ENCODE results near the gene PCIF1. TPM values are rescaled to one million over a fixed set of nuclear protein-coding genes. Genes with fewer than 3 reads are reported as not detected.

PCIF1 gene
- total and polyA plus RNA-seq, 4 donors: 13.0 to 49.9 (median 31.0) TPM

DNA sequence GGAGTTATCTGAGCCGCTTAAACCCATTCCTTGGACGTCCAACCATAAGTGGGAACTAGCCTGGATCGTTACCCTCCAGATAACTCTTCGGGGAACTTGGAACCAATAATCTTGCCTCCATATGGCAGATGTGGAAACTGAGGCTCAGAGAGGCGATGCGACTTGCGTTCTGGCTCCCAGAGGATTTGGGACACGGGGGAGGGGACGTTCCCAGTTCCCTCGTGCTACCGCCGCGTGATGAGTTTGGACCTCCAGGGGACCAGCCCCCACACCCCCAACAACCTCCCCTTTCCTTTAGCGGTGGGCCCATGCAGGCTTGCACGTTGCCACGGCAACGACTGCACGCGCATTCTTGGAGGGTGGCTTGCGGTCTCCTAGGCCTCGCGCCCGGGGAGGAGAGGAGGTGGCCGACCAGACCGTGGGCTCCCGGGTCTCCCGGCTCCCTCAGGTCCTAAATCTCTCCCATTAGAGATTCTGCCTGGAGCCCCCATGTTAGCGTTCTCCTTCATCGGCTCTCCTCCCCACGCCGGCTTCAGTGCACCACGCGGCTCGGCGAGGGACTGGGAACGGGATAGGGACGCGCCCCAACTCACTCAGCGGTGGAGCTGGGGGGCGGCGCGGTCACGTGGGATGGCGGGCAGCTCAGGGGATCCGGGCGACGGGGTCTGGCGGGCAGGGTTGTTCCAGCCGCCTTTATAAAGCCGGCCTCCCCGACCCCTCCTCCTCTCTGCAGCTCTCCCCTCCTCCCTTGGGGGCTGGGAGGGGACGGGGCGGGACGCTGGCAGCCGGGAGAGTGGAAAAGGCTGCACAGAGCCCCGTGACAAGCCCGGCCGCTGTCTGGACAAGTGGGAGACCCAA, 22.8 kb upstream of the PCIF1 start, which contains the start of gene PLTP:
TSS of gene PLTP (minus strand) at position 670 of the 858 bp plus-strand sequence. CDS start 703 bp downstream, outside the sequence.
- peaks cover 37% of the 10 kb centered on the region for H3K4me1 ChIP-seq (ENCODE audit: control insufficient read depth, insufficient read depth, low read length)
- H3K36me3 ChIP-seq (ENCODE audit: control insufficient read depth, insufficient read depth, low read length): peaks cover 24% of the 10 kb centered on the region
- no peaks in the 10 kb centered on the region for H3K9me3 ChIP-seq (ENCODE audit: control insufficient read depth, insufficient read depth, low read length)
- no peaks in the 10 kb centered on the region for H3K27me3 ChIP-seq (ENCODE audit: control insufficient read depth, insufficient read depth, low read length)
- peak within 1 kb of the TSS; percentile 76 for H3K4me3 ChIP-seq (ENCODE audit: low read depth, low read length)
- H3K27ac ChIP-seq (ENCODE audit: low read depth, low read length): peak within 1 kb of the TSS; percentile 94
- DNase-seq (ENCODE audit: low read depth in 4 of 6, low spot score in 6 of 6): peak; percentile 61 to 93 (median 80)
- WGBS (ENCODE audit: insufficient coverage): under 1% methylated on average over 43 of the region's 58 CpGs

DNA sequence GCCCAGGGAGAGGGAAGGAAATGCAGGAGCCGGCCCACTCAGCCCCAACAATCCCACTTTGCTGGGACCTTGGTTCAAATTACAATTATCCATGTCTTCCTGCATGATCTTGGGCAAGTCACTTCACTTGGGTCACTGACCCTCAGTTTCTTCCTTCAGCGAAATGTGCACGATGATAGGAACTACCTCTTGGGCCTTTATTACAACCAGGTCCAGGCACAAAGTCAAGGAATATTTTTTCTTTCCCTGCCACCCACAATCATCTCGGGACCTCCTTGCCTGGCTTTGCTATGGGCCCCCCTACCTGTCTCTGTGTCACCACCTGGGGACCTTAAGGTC, 22.2 kb upstream of the PCIF1 start:
- H3K27ac ChIP-seq (ENCODE audit: low read depth, low read length): peak overlapping the region; percentile 94
- peak overlapping the region; percentile 76 for H3K4me3 ChIP-seq (ENCODE audit: low read depth, low read length)

DNA sequence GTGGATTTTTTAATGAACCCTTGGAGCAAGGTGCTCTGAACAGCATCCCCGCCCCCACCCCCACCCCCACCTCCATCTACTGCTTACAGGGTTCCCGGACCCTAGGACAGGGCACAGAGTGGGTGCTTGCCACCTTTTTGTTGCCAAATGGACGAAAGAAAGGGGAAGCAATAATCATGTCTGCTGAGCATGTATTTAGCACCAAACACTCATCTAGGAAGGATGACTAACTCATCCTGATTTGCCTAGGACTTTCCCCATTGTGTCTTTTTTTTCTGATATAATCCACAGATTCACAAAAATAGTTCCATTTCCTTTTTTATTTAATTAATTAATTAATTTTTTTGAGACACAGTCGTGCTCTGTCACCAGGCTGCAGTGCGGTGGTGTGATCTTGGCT, 21.4 kb upstream of the PCIF1 start:
- Histone ChIP-seq H3K9me3 (ENCODE audit: control insufficient read depth, insufficient read depth, low read length) (no peaks in the 10 kb centered on the region), H3K4me3 (ENCODE audit: low read depth, low read length) (no peak overlapping the region), H3K27ac (ENCODE audit: low read depth, low read length) (no peak overlapping the region), H3K36me3 (ENCODE audit: control insufficient read depth, insufficient read depth, low read length) (peaks cover 12% of the 10 kb centered on the region), H3K27me3 (ENCODE audit: control insufficient read depth, insufficient read depth, low read length) (no peaks in the 10 kb centered on the region), H3K4me1 (ENCODE audit: control insufficient read depth, insufficient read depth, low read length) (peaks cover 37% of the 10 kb centered on the region)
- DNase-seq (ENCODE audit: low read depth in 4 of 6, low spot score in 6 of 6): no peak
- WGBS (ENCODE audit: insufficient coverage): 100% methylated on average over 1 of the region's 5 CpGs

More for the DNA sequence above, 22.2 kb upstream of the PCIF1 start:
- DNase-seq (ENCODE audit: low read depth in 4 of 6, low spot score in 6 of 6): no peak
- H3K27me3 ChIP-seq (ENCODE audit: control insufficient read depth, insufficient read depth, low read length): no peaks in the 10 kb centered on the region
- H3K9me3 ChIP-seq (ENCODE audit: control insufficient read depth, insufficient read depth, low read length): no peaks in the 10 kb centered on the region
- peaks cover 20% of the 10 kb centered on the region for H3K36me3 ChIP-seq (ENCODE audit: control insufficient read depth, insufficient read depth, low read length)
- WGBS (ENCODE audit: insufficient coverage): 11% methylated on average over 4 of the region's 4 CpGs
- peaks cover 37% of the 10 kb centered on the region for H3K4me1 ChIP-seq (ENCODE audit: control insufficient read depth, insufficient read depth, low read length)

DNA sequence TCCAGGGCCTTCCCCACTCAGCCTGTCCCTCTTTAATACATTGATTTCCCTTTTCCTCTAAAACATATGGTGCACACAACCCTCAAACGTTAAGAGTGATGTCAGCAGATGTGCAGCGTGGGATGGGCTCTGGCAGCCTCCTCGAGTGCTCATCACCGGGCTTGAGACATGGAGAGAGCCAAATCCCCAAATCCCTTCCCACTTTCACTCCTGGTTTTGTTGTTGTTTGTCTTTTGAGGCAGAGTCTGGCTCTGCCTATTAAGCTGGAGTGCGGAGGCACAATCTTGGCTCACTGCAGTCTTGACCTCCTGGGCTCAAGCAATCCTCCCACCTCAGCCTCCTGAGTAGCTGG, 16.7 kb upstream of the PCIF1 start:
- no peaks in the 10 kb centered on the region for H3K36me3 ChIP-seq (ENCODE audit: control insufficient read depth, insufficient read depth, low read length)
- peak in 2 of 6 donors; percentile 3 to 41 for DNase-seq (ENCODE audit: low read depth in 4 of 6, low spot score in 6 of 6)
- WGBS (ENCODE audit: insufficient coverage): 67% methylated on average over 2 of the region's 5 CpGs
- H3K27me3 ChIP-seq (ENCODE audit: control insufficient read depth, insufficient read depth, low read length): no peaks in the 10 kb centered on the region
- H3K27ac ChIP-seq (ENCODE audit: low read depth, low read length): peak overlapping the region; percentile 74
- no peak overlapping the region for H3K4me3 ChIP-seq (ENCODE audit: low read depth, low read length)
- H3K9me3 ChIP-seq (ENCODE audit: control insufficient read depth, insufficient read depth, low read length): no peaks in the 10 kb centered on the region
- peaks cover 10% of the 10 kb centered on the region for H3K4me1 ChIP-seq (ENCODE audit: control insufficient read depth, insufficient read depth, low read length)

DNA sequence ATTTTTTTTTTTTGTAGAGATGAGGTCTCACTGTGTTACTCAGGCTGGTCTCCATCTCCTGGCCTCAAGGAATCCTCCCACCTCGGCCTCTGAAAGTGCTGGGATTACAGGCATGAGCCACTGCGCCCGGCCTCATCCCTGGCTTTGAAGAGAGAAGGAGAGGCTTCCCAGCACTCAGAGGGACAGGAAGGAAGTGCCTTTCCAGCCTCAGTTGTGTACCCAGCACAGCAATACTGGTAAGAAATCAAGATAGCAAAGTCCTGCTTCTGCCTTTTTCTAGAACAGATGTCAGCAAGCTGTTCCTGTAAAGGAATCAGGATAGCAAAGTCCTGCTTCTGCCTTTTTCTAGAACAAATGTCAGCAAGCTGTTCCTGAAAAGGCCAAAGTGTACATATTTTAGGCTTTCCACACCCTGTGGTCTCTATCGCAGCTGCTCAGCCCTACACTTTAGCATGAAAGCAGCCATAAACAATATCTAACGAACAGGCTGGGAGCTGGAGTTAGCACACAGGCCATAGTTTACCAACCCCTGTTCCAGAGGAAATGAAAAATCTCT, 16.2 kb upstream of the PCIF1 start:
- DNase-seq (ENCODE audit: low read depth in 4 of 6, low spot score in 6 of 6): no peak
- H3K27ac ChIP-seq (ENCODE audit: low read depth, low read length): peak overlapping the region; percentile 74

DNA sequence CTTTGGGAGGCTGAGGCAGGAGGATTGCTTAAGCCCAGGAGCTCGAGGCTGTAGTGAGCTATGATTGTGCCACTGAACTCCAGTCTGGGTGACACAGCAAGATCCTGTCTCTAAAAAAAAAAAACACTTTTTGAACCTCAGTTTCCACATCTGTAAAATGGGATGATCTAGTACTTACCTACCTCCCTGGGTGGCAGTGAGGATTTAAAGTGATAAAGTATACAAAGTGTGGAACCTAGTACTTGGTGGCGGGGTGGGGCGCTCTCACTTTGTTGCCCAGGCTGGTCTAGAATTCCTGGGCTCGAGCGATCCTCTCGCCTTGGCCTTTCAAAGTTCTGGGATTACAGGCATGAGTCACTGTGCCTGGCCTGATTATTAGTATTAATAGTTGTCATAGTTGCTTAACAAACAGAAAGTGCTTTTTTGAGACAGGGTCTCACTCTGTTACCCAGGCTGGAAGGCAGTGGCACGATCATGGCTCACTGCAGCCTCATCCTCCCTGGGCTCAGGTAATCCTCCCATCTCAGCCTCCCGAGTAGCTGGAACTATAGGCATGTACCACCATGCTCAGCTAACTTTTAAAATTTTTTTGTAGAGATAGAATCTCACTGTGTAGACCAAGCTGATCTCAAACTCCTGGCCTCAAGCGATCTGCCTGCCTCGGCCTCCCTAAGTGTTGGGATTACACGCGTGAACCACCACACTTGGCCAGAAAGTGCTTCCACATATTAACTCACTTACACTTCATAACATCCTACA, 15.5 kb upstream of the PCIF1 start:
- no peak overlapping the region for H3K4me3 ChIP-seq (ENCODE audit: low read depth, low read length)
- H3K4me1 ChIP-seq (ENCODE audit: control insufficient read depth, insufficient read depth, low read length): peaks cover 8% of the 10 kb centered on the region
- DNase-seq (ENCODE audit: low read depth in 4 of 6, low spot score in 6 of 6): no peak
- no peaks in the 10 kb centered on the region for H3K36me3 ChIP-seq (ENCODE audit: control insufficient read depth, insufficient read depth, low read length)
- WGBS (ENCODE audit: insufficient coverage): 94% methylated on average over 9 of the region's 12 CpGs
- H3K27ac ChIP-seq (ENCODE audit: low read depth, low read length): peak overlapping the region; percentile 74
- H3K9me3 ChIP-seq (ENCODE audit: control insufficient read depth, insufficient read depth, low read length): no peaks in the 10 kb centered on the region
- H3K27me3 ChIP-seq (ENCODE audit: control insufficient read depth, insufficient read depth, low read length): no peaks in the 10 kb centered on the region

More for the DNA sequence above, 16.2 kb upstream of the PCIF1 start:
- no peaks in the 10 kb centered on the region for H3K36me3 ChIP-seq (ENCODE audit: control insufficient read depth, insufficient read depth, low read length)
- peaks cover 8% of the 10 kb centered on the region for H3K4me1 ChIP-seq (ENCODE audit: control insufficient read depth, insufficient read depth, low read length)
- H3K9me3 ChIP-seq (ENCODE audit: control insufficient read depth, insufficient read depth, low read length): no peaks in the 10 kb centered on the region
- no peak overlapping the region for H3K4me3 ChIP-seq (ENCODE audit: low read depth, low read length)
- no peaks in the 10 kb centered on the region for H3K27me3 ChIP-seq (ENCODE audit: control insufficient read depth, insufficient read depth, low read length)
- WGBS (ENCODE audit: insufficient coverage): 61% methylated on average over 4 of the region's 5 CpGs

DNA sequence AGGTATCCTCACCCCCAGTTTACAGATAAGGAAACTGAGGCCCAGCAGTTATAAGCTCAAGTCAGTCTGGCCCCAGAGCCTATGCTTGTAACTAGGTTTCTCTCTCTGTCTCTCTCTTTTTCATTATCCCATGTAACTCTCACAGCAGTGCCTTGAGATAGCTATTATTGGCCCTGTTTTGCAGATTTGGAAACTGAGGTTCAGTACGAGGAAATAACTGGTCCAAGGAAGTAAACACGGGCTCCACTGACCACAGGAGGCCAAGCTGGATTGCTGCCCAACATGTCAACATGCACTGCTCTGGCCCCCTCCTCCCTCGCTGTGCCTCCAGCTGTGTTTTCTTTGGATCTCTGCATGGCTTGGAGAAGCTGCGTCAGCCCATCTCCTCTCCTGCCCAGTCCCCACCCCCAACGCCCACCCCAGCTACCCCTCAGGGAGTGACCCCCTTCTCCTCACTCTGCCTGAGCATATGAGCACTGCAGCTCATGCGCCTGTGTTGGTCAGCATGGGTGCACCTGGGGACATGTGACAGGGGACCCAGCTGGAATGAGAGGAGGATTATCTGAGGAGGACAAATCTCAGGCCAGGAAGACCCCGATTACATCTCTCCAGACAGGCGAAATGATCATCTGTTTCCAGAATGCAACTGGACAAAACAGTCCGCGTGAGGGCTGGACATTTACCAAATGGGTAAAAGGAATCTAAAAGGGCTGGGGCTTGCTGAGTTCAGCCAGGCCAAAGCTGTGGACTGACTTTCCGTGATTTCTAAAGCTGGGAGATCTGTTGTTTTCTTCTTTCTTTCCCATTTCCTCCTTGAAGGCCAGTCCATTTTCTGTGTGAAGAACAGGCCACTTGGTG, 14.7 kb upstream of the PCIF1 start:
- 34% methylated on average over 6 of the region's 11 CpGs for whole genome bisulfite sequencing (ENCODE audit: insufficient coverage)
- Histone ChIP-seq H3K4me3 (ENCODE audit: low read depth, low read length) (no peak overlapping the region), H3K36me3 (ENCODE audit: control insufficient read depth, insufficient read depth, low read length) (no peaks in the 10 kb centered on the region), H3K27me3 (ENCODE audit: control insufficient read depth, insufficient read depth, low read length) (no peaks in the 10 kb centered on the region), H3K4me1 (ENCODE audit: control insufficient read depth, insufficient read depth, low read length) (peaks cover 8% of the 10 kb centered on the region), H3K9me3 (ENCODE audit: control insufficient read depth, insufficient read depth, low read length) (no peaks in the 10 kb centered on the region), H3K27ac (ENCODE audit: low read depth, low read length) (peak overlapping the region; percentile 78)
- DNase-seq (ENCODE audit: low read depth in 4 of 6, low spot score in 6 of 6): peak in 2 of 6 donors; percentile 2 to 81

DNA sequence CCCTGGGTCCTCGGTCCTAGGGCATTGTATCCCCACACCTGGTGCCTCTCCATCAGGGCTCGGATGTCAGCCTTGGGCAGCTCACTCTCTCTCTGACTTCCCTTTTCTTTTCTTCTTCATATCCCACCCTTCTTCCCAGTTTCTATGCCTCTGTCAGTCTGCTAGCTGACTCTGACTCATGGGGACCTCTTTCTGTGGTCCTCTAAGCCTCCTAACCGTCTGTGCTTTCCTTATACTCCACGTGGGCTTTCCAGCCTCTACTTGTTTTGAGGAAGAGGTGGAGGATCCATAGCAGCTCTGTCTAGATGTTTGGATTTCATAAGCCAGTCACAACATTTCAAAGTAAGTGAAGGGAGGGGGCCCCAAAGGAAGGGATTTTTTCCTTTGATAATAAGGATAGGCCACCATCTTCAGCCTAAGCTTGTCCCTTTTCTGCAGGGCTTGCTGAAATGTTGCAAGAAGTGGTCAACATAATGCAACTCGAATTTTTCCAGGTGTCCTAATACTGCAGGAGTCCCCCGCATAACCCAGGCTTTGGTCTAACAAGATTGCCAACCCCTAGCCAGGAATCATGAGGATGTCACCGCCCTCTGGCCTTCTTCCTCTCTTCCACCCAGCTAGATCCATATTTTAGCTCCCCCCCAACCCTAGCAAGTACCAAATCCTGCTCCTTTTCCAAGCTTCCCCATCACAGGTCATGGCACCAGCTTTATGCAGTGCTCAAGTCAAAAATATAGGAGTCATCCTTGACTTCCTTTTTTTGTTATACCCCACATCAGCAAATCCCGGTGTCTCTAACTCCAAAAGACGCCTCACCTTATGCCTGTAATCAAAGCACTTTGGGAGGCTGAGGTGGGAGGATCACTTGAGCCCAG, 13.8 kb upstream of the PCIF1 start:
- peaks cover 8% of the 10 kb centered on the region for H3K4me1 ChIP-seq (ENCODE audit: control insufficient read depth, insufficient read depth, low read length)
- no peaks in the 10 kb centered on the region for H3K9me3 ChIP-seq (ENCODE audit: control insufficient read depth, insufficient read depth, low read length)
- H3K27me3 ChIP-seq (ENCODE audit: control insufficient read depth, insufficient read depth, low read length): no peaks in the 10 kb centered on the region
- H3K36me3 ChIP-seq (ENCODE audit: control insufficient read depth, insufficient read depth, low read length): no peaks in the 10 kb centered on the region
- H3K27ac ChIP-seq (ENCODE audit: low read depth, low read length): peak overlapping the region; percentile 78
- 75% methylated on average over 5 of the region's 9 CpGs for WGBS (ENCODE audit: insufficient coverage)
- no peak for DNase-seq (ENCODE audit: low read depth in 4 of 6, low spot score in 6 of 6)
- H3K4me3 ChIP-seq (ENCODE audit: low read depth, low read length): no peak overlapping the region
